GM19023 (cell line): ENCODE data around the gene NARS2.

Experiments
- ATAC-seq: cut with Tn5 transposase; IDR thresholded peaks from one replicate; pipeline ENCODE4 v1.9.1; 2021; ENCODE audit warnings: mild to moderate bottlenecking, moderate library complexity; ENCODE audit not compliant: unreplicated experiment

Gene NARS2

DNA sequence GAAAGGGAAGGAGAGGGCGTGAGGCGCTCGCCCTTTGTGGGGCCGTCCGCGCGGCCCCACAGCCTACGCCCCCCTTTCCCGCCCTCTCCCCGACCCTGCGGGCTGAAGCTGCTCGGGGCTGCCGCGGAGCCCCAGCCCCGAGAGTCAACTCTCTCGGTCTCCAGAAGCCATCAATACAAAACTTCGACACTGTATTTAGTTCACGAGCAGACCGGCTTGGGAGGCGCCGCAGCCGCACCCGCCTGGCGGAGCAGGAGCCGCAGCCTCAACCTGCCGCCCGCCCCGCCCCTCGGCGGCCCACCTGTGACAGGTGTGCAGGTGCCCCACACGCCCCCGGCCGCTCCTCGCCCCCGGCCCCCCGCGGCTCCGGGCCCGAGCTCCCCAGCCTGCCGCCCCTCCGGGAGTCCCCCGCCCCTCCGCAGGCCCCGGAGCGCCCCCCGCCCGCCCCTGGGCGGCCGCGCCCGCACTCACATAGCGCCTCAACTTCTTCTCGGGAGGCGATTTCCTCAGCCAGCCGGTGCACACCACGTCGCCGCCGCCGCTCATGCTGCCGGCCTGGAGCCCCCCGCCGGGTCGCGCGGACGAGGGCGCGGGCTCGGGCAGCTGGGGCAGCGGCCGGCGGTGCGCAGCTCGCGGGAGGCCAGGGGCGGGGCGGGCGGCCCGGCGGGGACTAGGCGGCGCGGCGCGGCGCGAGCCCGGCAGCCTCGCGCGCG, 157.3 kb downstream of the NARS2 start, which contains the start of gene GAB2:
Gene GAB2 (minus strand): TSS at position 646 of the 713 bp plus-strand sequence. CDS start 100 bp downstream, at position 546.
- ATAC-seq, result peak; percentile 8

DNA sequence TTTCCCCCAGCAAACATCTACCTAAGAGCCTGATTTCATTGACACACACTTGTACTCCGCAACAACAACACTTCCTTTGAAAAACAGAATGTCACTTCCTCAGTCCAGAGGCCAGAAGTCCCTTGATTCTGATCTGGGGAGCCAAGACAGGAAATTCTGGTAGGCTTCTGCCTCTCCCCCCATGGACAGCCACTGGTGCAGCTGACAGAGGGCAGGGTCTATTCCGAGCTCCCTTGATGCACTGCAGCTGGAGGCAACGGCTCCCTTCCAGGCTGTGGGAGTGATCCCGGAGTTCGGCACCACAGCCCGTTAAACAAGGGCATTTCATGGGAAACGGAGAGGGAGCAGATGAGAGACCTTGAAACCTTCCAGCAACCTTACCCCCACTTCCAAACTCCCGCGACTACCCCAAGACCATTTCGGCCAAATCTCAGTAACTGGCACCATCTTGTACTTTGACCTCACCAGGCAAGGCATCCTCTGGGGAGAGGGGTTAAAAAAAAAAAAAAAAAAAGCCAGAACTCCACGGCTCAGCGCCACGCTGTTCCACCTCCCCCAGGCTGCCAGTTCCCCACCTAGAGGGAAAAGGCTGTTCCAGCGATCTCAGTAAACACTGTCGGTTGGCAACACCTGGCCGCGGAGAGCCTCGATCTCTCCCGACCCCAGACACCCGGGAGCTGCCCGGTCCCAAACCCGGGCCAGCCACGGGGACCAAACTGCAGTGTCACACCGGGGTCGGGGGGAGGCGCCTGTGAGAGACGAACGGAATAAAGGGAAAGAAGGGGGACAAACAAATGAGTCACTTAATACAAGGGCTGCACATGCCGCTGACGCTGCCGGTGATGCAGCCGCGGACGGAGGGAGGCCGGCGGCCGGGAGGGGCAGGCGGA, 158.1 kb downstream of the NARS2 start:
- peak; percentile 57 for ATAC-seq

DNA sequence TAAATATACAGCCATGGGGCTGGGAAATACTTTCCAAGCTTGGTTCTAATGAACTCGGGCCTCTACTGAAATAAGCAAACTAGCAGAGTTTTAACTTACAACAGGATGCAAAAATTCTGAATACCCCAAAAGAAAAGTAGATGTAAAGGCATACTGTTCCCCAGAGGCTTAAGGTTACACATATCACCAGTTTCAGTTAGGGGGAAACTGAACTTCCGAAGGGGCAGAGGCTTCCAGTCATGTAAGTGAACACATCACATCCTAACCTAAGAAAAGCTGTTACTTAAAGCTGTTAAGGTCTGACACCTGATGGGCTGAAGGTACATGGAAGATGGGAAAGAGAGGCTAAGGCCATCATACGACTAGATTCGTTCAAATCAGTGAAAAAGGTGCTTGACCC, 159.3 kb downstream of the NARS2 start:
- no peak for ATAC-seq

DNA sequence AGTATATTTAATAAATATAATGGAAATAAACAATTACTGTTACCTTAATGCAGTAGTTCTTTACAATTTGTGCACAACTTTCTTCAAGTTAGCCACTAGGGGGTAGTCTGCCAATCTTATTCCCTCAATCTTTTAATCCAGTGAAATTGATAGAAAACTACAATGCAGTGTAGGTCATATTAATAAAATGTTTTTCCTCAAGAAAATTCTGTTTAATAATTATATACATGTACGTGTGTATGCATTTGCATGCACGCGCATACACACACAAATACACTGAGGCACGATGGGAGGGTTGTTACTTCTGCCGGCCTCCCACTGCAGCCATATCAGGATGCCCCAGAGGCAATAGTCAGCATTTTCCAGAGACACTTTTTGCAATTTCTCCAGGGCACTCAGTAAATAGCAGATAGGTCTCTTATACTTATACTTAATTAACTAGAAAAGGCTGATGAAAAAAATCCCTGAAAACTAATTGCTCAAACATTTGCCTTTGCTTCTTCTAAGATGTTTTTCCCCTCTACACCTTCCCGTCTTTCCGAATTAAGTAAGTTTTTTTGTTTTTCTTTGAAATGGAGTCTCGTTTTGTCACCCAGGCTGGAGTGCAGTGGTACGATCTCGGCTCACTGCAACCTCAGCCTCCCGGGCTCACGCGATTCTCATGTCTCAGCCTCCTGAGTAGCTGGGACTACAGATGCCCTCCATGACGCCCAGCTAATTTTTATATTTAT, 160.2 kb downstream of the NARS2 start:
- ATAC-seq, result no peak

DNA sequence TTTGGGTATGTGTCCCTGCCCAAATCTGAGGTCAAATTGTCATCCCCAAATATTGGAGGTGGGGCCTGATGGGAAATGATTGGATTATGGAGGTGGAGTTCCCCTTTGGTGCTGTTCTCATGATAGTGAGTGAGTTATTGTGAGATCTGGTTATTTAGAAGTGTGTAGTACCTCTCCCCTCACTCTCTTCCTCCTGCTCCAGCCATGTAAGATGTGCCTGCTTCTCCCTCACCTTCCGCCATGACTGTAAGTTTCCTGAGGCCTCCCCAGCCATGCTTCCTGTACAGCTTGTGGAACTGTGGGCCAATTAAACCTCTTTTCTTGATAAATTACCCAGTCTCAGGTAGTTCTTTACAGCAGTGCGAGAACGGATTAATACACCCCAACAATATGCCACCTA, 166.0 kb downstream of the NARS2 start:
- no peak for ATAC-seq

DNA sequence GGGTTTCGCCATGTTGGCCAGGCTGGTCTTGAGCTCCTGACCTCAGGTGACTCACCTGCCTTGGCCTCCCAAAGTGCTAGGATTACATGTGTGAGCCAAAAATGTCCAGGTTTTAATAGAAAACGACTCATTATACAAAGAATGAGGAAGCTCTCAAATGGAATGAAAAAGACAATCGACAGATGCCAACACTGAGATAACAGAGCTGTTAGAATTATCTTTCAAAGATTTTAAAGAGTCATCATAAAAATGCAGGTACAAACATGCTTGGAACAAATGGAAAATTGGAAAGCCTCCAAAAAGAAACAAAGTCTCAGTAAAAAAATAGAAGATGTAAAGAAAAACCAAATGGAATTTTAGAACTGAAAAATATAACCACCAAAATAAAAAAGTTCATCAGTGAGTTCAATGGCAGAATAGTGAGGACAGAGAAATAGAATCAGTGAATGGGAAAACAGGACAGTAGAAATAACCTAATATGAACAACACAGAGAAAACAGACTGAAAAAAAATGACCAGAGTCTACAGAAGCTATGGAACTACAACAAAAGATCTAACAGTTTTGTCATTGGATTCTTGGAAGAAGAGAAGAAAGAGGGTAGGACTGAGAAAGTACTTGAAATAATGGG, 168.0 kb downstream of the NARS2 start:
- no peak for ATAC-seq

DNA sequence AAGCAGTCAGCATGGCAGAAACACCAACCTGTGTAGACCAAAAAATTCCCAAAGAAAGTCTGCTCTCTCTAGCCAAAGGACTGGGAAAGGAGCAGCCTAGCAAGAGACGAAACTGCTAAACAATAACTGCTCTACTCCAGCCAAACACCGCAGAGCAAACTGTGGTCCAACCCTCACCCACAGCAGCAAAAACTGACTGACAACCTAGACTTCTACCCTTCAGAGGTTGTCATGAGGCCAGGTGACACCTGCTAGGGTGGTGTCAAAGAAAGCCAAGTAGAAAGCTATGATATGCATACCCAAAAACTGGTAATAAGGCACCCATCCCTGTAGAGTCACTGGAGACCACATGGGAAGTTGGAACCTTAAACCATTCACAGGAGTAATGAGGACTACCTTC, 168.9 kb downstream of the NARS2 start:
- no peak for ATAC-seq

DNA sequence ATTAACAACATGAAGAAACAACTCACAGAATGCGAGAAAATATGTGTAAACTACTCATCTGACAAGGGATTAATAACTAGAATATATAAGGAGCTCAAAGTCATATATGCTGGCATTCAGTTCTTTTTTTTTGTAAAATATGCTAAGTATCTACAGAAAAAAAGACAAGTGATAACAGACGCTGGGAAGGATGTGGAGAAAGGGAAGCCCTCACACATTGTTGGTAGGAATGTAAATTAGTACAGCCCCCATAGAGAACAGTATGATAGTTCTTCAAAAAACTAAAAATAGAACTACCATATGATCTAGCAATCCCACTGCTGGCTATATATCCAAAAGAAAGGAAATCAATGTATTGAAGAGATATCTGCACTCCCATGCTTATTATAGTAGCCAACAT, 170.9 kb downstream of the NARS2 start:
- ATAC-seq, result no peak

DNA sequence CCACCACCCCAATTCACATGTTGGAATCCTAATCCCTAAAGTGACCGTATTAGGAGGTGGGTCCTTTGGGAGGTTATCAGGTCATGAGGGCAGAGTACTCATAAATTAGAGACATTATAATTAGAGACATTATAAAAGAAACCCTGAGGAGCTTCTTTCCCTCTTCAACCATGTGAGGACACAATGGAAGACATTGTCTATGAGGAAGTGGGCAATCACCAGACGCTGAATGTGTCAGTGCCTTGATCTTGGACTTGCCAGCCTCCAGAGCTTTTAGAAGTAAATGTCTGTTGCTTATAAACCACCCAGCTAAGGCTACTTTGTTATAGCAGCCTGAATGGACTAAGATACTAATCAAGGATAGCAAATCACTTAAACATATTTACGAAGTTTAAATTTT, 171.8 kb downstream of the NARS2 start:
- no peak for ATAC-seq

DNA sequence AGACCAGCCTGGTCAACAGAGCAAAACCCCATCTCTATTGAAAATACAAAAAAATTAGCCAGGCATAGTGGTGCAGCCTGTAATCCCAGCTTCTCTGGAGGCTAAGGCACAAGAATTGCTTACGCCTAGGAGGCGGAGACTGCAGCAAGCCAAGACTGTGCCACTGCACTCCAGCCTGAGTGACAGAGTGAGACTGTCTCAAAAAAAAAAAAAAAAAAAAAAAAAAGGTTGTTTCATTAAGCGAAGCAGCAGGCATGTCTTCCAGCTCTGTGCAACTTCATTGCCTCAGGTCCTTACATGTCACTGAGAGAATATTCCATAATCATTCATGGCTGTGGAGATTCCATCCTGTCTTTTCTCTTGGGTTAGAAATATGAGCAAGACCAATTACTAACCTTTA, 174.0 kb downstream of the NARS2 start:
- ATAC-seq, result no peak

DNA sequence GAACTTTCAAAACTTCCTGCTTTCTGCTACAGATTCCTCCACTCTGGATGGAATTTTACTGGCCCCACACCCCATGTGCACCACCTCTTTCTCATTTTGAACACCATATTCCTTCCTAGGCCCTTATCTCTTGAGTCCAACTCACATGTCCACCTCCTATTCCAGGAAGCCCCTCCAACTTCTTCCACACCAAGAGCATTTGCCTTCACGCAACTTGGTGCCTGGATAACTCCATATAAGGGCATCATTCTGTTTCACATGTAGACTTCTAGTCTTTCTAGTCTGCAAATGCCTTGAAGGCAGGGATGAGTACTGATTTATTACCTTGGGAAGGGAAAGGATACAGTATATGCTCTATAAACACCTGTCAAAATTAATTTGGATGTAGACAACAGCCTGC, 174.5 kb downstream of the NARS2 start:
- ATAC-seq, result no peak

DNA sequence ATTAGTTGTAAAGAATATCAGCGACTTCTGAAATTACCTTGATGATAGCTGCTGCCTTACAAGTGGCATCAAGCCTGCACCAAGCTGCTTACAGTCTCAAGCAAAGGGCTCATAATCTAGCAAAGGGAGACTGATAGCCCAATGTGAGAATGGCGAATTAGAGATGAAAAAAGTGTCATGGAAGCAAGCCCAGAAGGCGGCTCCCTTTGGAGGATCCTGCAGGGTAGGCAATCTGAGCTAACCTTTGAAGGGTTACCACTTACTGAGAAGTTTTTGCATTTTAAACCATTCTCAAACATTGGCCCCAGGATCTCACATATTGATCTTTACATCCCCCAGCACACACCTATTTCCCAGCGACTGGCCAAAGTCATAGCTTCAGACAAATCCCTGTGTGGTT, 175.5 kb downstream of the NARS2 start:
- no peak for ATAC-seq

DNA sequence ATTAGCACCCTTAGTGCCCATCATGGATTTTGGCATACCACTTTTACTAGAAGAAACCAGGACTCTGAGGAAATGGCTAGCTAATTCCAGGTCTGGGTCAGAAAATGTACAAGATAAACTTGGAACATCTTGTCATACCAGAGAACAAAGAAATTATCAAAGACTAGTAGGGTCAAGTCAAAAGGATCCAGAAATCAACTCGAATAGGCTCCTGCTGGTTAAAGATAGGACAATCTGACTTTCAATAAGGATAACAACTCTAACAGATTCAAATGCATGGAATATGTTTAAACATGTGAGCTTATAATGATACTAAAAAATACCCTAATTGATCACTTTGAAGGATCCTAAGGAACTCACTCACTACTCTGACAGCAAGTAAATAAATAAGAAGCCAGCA, 175.9 kb downstream of the NARS2 start:
- ATAC-seq, result no peak

DNA sequence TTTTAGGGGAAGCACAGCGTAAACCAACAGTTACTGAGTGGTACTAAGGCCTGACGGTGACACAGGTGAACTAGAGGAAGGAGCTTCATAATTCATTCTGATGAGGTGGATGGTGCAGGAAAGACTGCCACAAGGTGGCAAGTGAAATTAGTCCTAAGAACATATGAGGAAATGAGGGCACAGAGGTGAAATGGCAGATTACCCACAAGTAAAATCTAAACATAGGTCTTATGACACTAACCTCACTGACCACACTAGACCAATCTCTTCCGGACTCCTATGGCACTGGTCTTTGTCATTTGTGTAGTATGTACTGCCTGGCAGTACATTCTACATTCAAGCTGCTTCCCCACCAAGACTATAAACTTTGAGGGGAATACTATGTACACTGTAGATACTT, 177.3 kb downstream of the NARS2 start:
- ATAC-seq, result no peak

DNA sequence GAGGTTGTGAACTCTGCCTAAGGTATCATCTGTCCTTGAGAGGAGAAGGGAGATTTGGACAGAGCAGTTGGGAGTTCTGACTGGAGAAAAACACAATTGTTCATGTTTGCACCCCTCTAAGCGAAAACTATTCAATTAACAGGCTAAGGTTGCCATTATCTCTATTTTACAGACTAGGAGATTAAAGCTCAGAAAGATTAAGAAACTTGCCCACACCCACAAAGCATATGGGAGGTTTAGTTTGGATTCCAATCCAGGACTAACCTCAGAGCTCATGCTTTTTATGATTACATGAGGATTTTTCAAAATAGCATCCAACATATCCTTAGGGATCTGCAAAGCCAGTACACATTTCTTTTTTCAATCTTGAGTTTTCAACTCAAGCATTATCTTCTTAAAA, 179.1 kb downstream of the NARS2 start:
- no peak for ATAC-seq

DNA sequence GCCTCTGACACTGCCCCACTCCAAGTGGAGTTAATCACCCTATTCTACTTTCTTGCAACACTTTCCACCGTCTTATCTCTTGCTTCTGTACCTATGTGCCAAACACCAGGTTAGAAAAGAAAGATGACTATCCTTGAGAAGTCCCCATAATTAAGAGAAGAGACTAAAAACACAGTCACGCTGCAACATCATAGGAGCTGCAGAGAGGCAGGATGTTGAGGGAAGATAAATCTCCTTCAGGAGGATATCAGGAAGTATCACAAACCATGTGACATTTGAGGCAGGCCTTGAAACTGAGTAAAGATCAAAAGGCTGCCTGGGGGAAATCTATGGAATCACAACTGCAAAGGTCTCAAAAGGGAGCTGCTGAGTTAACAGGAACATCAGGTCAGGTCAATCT, 181.8 kb downstream of the NARS2 start:
- ATAC-seq, result no peak

DNA sequence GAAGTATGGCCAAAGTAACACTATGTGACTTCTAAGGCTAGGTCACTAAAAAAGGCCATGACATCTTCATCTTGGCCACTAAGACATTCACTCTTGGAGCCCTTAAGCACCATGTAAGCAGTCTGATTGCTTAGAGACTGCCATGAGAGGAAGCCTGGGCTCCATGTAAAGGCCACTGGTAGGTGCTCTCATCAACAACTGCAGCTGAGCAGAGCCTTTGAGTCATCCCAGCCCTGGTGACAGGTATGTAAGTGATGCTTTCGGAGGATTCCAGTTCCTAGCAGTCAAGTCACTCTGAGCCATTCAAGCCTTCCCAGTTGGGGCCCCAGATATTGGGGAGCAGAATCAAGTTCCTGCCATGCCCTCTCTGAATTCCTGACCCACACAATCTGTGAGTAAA, 183.2 kb downstream of the NARS2 start:
- no peak for ATAC-seq

DNA sequence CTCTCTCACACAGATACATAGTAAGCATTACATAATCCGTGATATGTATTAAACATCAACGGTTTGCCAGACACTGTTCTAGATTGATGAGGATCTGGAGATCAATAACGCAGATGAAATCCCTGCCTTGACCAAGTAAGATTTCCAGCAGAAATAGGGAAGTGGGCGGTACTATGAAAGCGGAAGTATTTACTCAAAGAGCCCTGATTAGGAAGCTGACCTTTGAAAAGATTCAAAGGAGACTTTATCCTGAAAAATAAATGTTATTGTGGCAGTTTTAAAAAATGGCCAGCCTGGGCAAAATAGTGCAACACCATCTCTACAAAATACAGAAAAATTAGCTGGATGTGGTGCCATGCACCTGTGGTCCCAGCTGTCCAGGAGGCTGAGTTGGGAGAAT, 183.9 kb downstream of the NARS2 start:
- no peak for ATAC-seq

DNA sequence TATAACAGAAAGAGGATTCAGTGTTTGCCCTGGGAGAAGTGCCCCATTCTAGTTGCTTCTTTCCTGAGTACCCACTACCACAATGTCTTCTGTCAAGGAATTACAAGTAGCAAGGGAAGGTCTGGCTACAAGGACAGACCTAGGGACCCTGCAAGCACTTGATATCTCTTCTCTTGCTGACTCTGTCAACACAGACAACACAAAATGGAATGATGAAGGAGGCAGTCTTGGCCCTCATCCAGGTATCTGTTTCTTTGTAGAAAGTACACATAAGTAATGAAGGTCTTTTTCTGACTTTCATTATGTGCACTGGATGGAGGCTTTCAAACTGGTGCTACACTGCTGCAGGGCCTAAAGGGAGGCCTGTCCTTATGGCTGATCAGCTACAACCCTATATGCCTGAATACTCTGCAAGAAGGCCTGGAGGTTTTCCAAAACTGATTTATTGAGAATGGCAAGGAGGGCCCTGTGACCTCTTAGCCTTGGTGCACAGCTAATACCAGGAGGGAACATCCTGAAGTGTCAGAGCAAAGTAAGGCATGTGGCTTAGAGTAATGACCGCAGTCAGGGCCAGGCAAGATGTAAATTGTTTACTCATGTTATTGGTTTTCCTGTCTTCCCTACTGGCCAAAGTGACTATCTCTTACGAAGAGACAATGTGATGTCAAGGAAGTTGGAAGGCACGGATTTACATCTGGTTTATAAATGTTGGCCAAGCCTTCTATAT, 188.3 kb downstream of the NARS2 start:
- no peak for ATAC-seq
